Adrenal gland (tissue), 5 donors: ENCODE results near the gene KIAA1328.

Experiments used
- POLR2A ChIP-seq, 2 donors: fragments of 450-650 bp; IDR thresholded peaks; one replicate each; pipeline ENCODE4 v1.6.1; 2017; ENCODE audit warnings: antibody characterized with exemption in 2 of 2, mild to moderate bottlenecking in 2 of 2, moderate library complexity in 1 of 2
- TF ChIP-seq, protein P1 (sequence below), 6 experiments: fragments of 450-650 bp in 4 of 6; fragments of 200-600 bp in 2 of 6; sonication (generic) in 1 of 6; IDR thresholded peaks; 1 replicate in 5 of 6; 2 replicates in 1 of 6; pipeline versions ENCODE4 v1.5.1 to v1.8.0; 2016 to 2021; ENCODE audit warnings: antibody characterized with exemption in 6 of 6, mild to moderate bottlenecking in 2 of 6, moderate library complexity in 1 of 6
- donor health status: DM: no; HTN: no; CAD: no.

DNA sequence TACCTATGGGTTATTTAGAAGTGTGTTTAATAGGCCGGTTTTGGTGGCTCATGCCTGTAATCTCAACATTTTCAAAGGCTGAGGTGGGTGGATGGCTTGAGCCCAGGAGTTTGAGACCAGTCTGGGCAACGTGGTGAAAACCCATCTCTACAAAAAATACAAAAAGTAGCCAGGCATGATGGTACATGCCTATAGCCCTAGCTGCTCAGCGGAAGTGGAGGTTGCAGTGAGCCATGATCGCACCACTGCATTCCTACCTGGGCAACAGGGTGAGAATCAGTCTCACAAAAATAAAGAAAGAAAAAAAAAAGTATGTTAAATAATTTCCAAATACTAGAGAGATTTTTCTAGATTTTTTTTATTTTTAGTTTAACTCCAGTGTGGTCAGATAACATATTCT is 316.0 kb downstream of the KIAA1328 start:
- TF ChIP-seq, protein P1, sequence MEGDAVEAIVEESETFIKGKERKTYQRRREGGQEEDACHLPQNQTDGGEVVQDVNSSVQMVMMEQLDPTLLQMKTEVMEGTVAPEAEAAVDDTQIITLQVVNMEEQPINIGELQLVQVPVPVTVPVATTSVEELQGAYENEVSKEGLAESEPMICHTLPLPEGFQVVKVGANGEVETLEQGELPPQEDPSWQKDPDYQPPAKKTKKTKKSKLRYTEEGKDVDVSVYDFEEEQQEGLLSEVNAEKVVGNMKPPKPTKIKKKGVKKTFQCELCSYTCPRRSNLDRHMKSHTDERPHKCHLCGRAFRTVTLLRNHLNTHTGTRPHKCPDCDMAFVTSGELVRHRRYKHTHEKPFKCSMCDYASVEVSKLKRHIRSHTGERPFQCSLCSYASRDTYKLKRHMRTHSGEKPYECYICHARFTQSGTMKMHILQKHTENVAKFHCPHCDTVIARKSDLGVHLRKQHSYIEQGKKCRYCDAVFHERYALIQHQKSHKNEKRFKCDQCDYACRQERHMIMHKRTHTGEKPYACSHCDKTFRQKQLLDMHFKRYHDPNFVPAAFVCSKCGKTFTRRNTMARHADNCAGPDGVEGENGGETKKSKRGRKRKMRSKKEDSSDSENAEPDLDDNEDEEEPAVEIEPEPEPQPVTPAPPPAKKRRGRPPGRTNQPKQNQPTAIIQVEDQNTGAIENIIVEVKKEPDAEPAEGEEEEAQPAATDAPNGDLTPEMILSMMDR (IDR thresholded peaks at IDR 0.05) = no peak
- TF ChIP-seq POLR2A (IDR thresholded peaks at IDR 0.05) = no peak
